Endothelial cell (in vitro differentiated cells): ENCODE measurements around the gene LST1. TPM values are rescaled to one million over a fixed set of nuclear protein-coding genes. Genes with fewer than 3 reads are reported as not detected.

Experiments
- DNase-seq: peaks from one replicate; pipeline ENCODE4 v3.0.0; 2021; ENCODE audit warnings: low spot score
- H3K27ac Mint-ChIP-seq: one replicate; pipeline ENCODE4 v1.8.0; 2021; ENCODE audit warnings: mixed read lengths, inconsistent platforms; ENCODE audit not compliant: unreplicated experiment
- H3K27me3 Mint-ChIP-seq: one replicate; pipeline ENCODE4 v1.8.0; 2021; ENCODE audit warnings: mild to moderate bottlenecking, moderate library complexity, mixed read lengths, inconsistent platforms; ENCODE audit not compliant: unreplicated experiment
- H3K36me3 Mint-ChIP-seq: one replicate; pipeline ENCODE4 v1.8.0; 2021; ENCODE audit warnings: mild to moderate bottlenecking, low read depth, mixed read lengths, inconsistent platforms; ENCODE audit not compliant: unreplicated experiment
- H3K4me1 Mint-ChIP-seq: one replicate; pipeline ENCODE4 v1.8.0; 2021; ENCODE audit warnings: mild to moderate bottlenecking, mixed read lengths, inconsistent platforms; ENCODE audit not compliant: unreplicated experiment
- H3K4me3 Mint-ChIP-seq: one replicate; pipeline ENCODE4 v1.8.0; 2021; ENCODE audit warnings: mild to moderate bottlenecking, mixed read lengths, inconsistent platforms; ENCODE audit not compliant: unreplicated experiment
- H3K9me3 Mint-ChIP-seq: one replicate; pipeline ENCODE4 v1.8.0; 2021; ENCODE audit warnings: mixed read lengths, inconsistent platforms; ENCODE audit not compliant: unreplicated experiment
- total RNA-seq: library from RNA; stranded (reverse); fragmentation: NEBNext Ultra II Directional; extraction: Animal tissue kit (Norgen Biotek cat#: 25700); gene quantifications from one replicate; pipeline ENCODE4 v1.2.1, GENCODE V29; 2021; ENCODE audit not compliant: unreplicated experiment
- TF ChIP-seq, protein P1 (sequence below): fragments of 200-600 bp; sonication (generic); IDR thresholded peaks from one replicate; pipeline ENCODE4 v1.5.0; 2021; ENCODE audit warnings: antibody characterized with exemption; ENCODE audit not compliant: unreplicated experiment

LST1 gene
- total RNA-seq, 1 donor from 2014 or later, result 1.7 TPM

- peaks cover 34% of the 10 kb centered on the region for H3K4me1 Mint-ChIP-seq
- peak within 1 kb of the TSS; percentile 99 for H3K4me3 Mint-ChIP-seq
- peaks cover 27% of the 10 kb centered on the region for H3K36me3 Mint-ChIP-seq
- peak within 1 kb of the TSS; percentile 100 for H3K27ac Mint-ChIP-seq
- peak; percentile 80 for DNase-seq
- TF ChIP-seq, protein P1, sequence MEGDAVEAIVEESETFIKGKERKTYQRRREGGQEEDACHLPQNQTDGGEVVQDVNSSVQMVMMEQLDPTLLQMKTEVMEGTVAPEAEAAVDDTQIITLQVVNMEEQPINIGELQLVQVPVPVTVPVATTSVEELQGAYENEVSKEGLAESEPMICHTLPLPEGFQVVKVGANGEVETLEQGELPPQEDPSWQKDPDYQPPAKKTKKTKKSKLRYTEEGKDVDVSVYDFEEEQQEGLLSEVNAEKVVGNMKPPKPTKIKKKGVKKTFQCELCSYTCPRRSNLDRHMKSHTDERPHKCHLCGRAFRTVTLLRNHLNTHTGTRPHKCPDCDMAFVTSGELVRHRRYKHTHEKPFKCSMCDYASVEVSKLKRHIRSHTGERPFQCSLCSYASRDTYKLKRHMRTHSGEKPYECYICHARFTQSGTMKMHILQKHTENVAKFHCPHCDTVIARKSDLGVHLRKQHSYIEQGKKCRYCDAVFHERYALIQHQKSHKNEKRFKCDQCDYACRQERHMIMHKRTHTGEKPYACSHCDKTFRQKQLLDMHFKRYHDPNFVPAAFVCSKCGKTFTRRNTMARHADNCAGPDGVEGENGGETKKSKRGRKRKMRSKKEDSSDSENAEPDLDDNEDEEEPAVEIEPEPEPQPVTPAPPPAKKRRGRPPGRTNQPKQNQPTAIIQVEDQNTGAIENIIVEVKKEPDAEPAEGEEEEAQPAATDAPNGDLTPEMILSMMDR, result no peak
- no peaks in the 10 kb centered on the region for H3K9me3 Mint-ChIP-seq
- peaks cover 10% of the 10 kb centered on the region for H3K27me3 Mint-ChIP-seq
These were observed 44.2 kb upstream of the LST1 start, which contains the start of gene DDX39B for GRCh38 chr6:31541658-31542521. DDX39B (minus strand) TSS chr6:31542003; CDS start chr6:31540532, 1,471 bp downstream.

GRCh38 chr6:31543639-31544038 lies 42.4 kb upstream of the LST1 start:
- Mint-ChIP-seq H3K4me1 (peaks cover 31% of the 10 kb centered on the region), H3K27ac (no peak overlapping the region), H3K4me3 (no peak overlapping the region), H3K9me3 (no peaks in the 10 kb centered on the region), H3K36me3 (peaks cover 21% of the 10 kb centered on the region), H3K27me3 (peaks cover 10% of the 10 kb centered on the region)
- no peak for DNase-seq
- TF ChIP-seq, protein P1, result no peak

- Mint-ChIP-seq H3K27ac (no peak overlapping the region), H3K9me3 (no peaks in the 10 kb centered on the region), H3K36me3 (peaks cover 12% of the 10 kb centered on the region), H3K27me3 (peaks cover 7% of the 10 kb centered on the region), H3K4me3 (no peak overlapping the region), H3K4me1 (peaks cover 21% of the 10 kb centered on the region)
- TF ChIP-seq, protein P1, result no peak
- DNase-seq, result no peak
These were observed 41.4 kb upstream of the LST1 start for GRCh38 chr6:31544676-31545075.

DNA sequence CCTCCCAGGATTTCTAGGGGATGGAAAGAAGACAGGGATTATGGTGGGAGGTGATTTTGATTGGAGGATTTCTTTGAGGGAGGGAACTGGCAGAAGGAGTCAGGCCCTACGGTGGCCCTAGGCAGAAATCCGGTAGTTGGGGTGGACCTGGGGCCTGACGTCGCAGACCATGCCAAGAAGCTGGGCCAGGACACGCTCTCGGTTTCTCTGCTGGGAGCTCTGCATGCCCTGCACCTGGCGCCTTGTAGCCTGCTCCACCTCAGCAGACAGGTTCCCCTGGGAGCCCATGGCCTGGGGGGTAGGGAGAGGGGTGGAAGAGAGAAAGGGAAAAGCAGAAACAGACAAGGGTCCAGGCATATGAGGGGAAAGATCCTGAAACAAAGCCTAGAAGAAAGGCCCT lies 40.8 kb upstream of the LST1 start:
- H3K4me1 Mint-ChIP-seq, result peaks cover 16% of the 10 kb centered on the region
- TF ChIP-seq, protein P1, result no peak
- no peak for DNase-seq
- H3K27me3 Mint-ChIP-seq, result peaks cover 4% of the 10 kb centered on the region
- H3K9me3 Mint-ChIP-seq, result no peaks in the 10 kb centered on the region
- no peak overlapping the region for H3K27ac Mint-ChIP-seq
- peaks cover 6% of the 10 kb centered on the region for H3K36me3 Mint-ChIP-seq
- peak overlapping the region; percentile 49 for H3K4me3 Mint-ChIP-seq

DNA sequence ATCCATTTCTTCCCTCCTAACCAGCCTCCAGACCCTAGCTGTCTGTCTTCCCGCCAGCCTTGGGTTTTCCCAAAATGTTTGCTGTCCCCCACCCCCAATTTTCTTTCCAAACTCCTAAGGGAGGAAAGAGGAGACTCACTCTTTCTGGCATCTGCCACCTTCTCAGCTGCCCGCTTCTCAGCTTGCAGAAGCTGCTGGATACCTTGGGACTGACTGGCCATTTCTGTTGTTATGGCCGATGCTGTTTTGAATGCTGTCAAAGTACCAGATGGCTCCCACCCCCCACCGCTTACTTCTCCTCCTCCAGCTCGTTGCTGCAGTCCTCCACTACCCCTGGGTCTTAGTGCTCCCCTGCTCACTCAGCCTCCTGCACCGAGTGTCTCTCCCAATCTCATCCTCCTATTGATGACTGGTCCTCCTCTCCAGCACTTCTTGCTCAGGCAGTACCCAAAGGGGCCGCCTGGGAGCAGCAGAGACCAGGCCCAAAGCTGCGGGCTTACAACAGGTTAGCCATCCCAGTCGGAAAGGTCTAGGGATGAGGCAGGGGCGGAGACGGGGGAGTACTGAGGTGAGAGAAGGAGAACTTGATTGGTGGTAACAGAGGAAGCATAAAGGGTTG lies 39.6 kb upstream of the LST1 start, which contains the start of gene ATP6V1G2:
Gene ATP6V1G2 (minus strand): TSS at position 270 of the 619 bp plus-strand sequence. CDS start 49 bp downstream, at position 221.
- Mint-ChIP-seq H3K27ac (peak within 1 kb of the TSS; percentile 87), H3K27me3 (peaks cover 2% of the 10 kb centered on the region), H3K36me3 (no peaks in the 10 kb centered on the region), H3K4me3 (peak within 1 kb of the TSS; percentile 85), H3K4me1 (peaks cover 10% of the 10 kb centered on the region), H3K9me3 (no peaks in the 10 kb centered on the region)
- TF ChIP-seq, protein P1, result peak; percentile 67
- peak; percentile 87 for DNase-seq
